NCI-H748 (cell line): ENCODE data around the gene RERE.

ENCODE experiments used
- DNase-seq: peaks from one replicate; lab custom pipeline; 2025; ENCODE audit not compliant: unreplicated experiment; lab: John Stamatoyannopoulos, UW

Gene RERE

GRCh38 chr1:8345621-8346415 is 471.6 kb downstream of the RERE start:
- no peak for DNase-seq

- DNase-seq = no peak
Measured at GRCh38 chr1:8344893-8345507, 472.4 kb downstream of the RERE start.

GRCh38 chr1:8343464-8344001 is 473.9 kb downstream of the RERE start:
- DNase-seq = no peak

GRCh38 chr1:8343044-8343443 is 474.4 kb downstream of the RERE start:
- DNase-seq = no peak

GRCh38 chr1:8342325-8342724 is 475.1 kb downstream of the RERE start:
- no peak for DNase-seq

GRCh38 chr1:8340448-8340847 is 477.0 kb downstream of the RERE start:
- no peak for DNase-seq

- DNase-seq = no peak
Measured at GRCh38 chr1:8339203-8339600, 478.2 kb downstream of the RERE start.

GRCh38 chr1:8338526-8339202 is 478.8 kb downstream of the RERE start:
- DNase-seq = no peak

- DNase-seq = no peak
Measured at GRCh38 chr1:8337776-8338525, 479.5 kb downstream of the RERE start.

GRCh38 chr1:8335246-8335645 is 482.2 kb downstream of the RERE start:
- DNase-seq = no peak

- DNase-seq = no peak
Measured at GRCh38 chr1:8334106-8334851, 483.2 kb downstream of the RERE start.

GRCh38 chr1:8333246-8333987 is 484.0 kb downstream of the RERE start:
- DNase-seq = no peak

- no peak for DNase-seq
Measured at GRCh38 chr1:8332806-8333205, 484.6 kb downstream of the RERE start.

GRCh38 chr1:8330271-8331125 is 486.9 kb downstream of the RERE start:
- no peak for DNase-seq

- DNase-seq = no peak
Measured at GRCh38 chr1:8329858-8330257, 487.6 kb downstream of the RERE start.

- DNase-seq = no peak
Measured at GRCh38 chr1:8329439-8329838, 488.0 kb downstream of the RERE start.

- DNase-seq = no peak
Measured at GRCh38 chr1:8328271-8328670, 489.2 kb downstream of the RERE start.

GRCh38 chr1:8326265-8326664 is 491.2 kb downstream of the RERE start:
- no peak for DNase-seq

- DNase-seq = no peak
Measured at GRCh38 chr1:8325771-8326170, 491.7 kb downstream of the RERE start.
